ENCODE measurements around the gene C13orf46. TPM values are rescaled to one million over a fixed set of nuclear protein-coding genes. Genes with fewer than 3 reads are reported as not detected.

The C13orf46 gene
- total RNA-seq, 2 experiments from 2014 or later, result 1.6 to 1.9 TPM

- DNase-seq (peak; percentile 28), ATAC-seq (peak; percentile 40)
- intact Hi-C loops (cut with micrococcal nuclease), result no loop called here
- peaks cover 17% of the 10 kb centered on the region for H3K36me3 Mint-ChIP-seq (ENCODE audit: low read depth)
- peak overlapping the region; percentile 30 for H3K27ac Mint-ChIP-seq
- H3K9me3 Mint-ChIP-seq, result no peaks in the 10 kb centered on the region
- ChIA-PET CTCF (no interaction called here), POLR2A (no interaction called here)
- H3K4me3 Mint-ChIP-seq, result no peak overlapping the region
- TF ChIP-seq, protein P1, sequence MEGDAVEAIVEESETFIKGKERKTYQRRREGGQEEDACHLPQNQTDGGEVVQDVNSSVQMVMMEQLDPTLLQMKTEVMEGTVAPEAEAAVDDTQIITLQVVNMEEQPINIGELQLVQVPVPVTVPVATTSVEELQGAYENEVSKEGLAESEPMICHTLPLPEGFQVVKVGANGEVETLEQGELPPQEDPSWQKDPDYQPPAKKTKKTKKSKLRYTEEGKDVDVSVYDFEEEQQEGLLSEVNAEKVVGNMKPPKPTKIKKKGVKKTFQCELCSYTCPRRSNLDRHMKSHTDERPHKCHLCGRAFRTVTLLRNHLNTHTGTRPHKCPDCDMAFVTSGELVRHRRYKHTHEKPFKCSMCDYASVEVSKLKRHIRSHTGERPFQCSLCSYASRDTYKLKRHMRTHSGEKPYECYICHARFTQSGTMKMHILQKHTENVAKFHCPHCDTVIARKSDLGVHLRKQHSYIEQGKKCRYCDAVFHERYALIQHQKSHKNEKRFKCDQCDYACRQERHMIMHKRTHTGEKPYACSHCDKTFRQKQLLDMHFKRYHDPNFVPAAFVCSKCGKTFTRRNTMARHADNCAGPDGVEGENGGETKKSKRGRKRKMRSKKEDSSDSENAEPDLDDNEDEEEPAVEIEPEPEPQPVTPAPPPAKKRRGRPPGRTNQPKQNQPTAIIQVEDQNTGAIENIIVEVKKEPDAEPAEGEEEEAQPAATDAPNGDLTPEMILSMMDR (IDR thresholded peaks at IDR 0.05), result no peak
- peaks cover 6% of the 10 kb centered on the region for H3K4me1 Mint-ChIP-seq (ENCODE audit: low read depth)
- no peaks in the 10 kb centered on the region for H3K27me3 Mint-ChIP-seq
These were observed 36.7 kb upstream of the C13orf46 start for GRCh38 chr13:114010401-114011101.

DNA sequence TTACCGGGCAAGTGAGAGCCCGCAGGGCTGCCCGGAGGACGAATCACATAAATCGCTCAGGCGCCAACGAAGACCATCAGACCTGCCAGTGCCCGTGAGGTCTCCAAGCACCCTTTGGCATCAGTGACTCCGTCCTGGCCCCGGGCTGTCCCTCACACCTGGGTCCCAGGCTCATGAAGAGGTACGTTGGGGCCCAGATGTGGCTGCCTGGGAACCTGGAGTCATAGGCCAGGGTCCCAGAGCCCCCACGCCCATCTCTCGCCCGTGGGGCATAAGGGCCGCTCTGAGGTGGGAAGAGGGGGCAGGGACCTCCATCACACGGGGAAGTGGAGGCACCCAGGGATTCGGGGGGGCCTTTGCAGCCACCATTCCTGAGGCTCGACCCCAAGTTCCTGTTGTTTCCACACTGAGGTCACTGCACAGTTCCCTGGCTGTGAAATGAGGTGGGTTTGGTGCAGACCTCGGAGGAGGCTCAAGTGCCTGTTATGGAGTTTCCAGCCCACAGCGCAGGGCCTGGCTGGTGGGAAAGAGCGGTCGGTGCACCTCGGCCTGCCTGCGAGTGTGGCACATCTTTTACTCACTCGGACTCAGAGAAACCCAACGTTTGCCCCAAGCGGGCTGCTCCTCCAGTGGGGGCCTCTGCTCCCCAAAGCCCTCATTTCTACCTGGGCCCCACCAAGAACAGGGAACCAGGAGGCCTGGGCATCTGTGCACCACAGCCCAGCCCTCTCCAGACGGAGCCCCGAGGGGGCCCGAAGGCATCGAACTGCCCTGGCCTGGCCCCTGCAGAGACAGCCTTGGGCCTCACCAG, 35.9 kb upstream of the C13orf46 start:
- Mint-ChIP-seq H3K4me1 (ENCODE audit: low read depth) (peaks cover 6% of the 10 kb centered on the region), H3K27me3 (no peaks in the 10 kb centered on the region), H3K36me3 (ENCODE audit: low read depth) (peaks cover 16% of the 10 kb centered on the region), H3K27ac (no peak overlapping the region), H3K9me3 (no peaks in the 10 kb centered on the region), H3K4me3 (no peak overlapping the region)
- DNase-seq, result no peak
- ATAC-seq, result no peak
- intact Hi-C loops (cut with micrococcal nuclease), result no loop called here
- ChIA-PET POLR2A (no interaction called here), CTCF (no interaction called here)
- TF ChIP-seq, protein P1 (IDR thresholded peaks at IDR 0.05), result no peak

- TF ChIP-seq, protein P1 (IDR thresholded peaks at IDR 0.05), result no peak
- ATAC-seq, result no peak
- ChIA-PET POLR2A (no interaction called here), CTCF (no interaction called here)
- Mint-ChIP-seq H3K36me3 (ENCODE audit: low read depth) (peaks cover 16% of the 10 kb centered on the region), H3K27me3 (no peaks in the 10 kb centered on the region), H3K4me1 (ENCODE audit: low read depth) (peaks cover 6% of the 10 kb centered on the region), H3K27ac (no peak overlapping the region), H3K4me3 (no peak overlapping the region), H3K9me3 (no peaks in the 10 kb centered on the region)
- DNase-seq, result no peak
- intact Hi-C loops (cut with micrococcal nuclease), result no loop called here
These were observed 35.2 kb upstream of the C13orf46 start for GRCh38 chr13:114008964-114009589.

GRCh38 chr13:114007566-114007965, 33.7 kb upstream of the C13orf46 start:
- POLR2A ChIA-PET, result no interaction called here
- H3K36me3 Mint-ChIP-seq (ENCODE audit: low read depth), result peaks cover 16% of the 10 kb centered on the region
- intact Hi-C loops (cut with micrococcal nuclease), result no loop called here
- peaks cover 6% of the 10 kb centered on the region for H3K4me1 Mint-ChIP-seq (ENCODE audit: low read depth)
- TF ChIP-seq, protein P1 (IDR thresholded peaks at IDR 0.05), result no peak
- no peak for ATAC-seq
- no peak overlapping the region for H3K27ac Mint-ChIP-seq
- no peaks in the 10 kb centered on the region for H3K27me3 Mint-ChIP-seq
- DNase-seq, result no peak
- H3K4me3 Mint-ChIP-seq, result no peak overlapping the region
- no peaks in the 10 kb centered on the region for H3K9me3 Mint-ChIP-seq
- CTCF ChIA-PET, result no interaction called here
